Erythroblast (primary cell): ENCODE results near the gene TRIM67.
A peak's percentile ranks its signal among the peaks of the same experiment; 100 is the strongest.
"Not testable (repeated sequence)": the region's sequence is repeated elsewhere in the genome, so short reads cannot be mapped to it uniquely, and the experiment has no call there.

Source experiments
- DNase-seq, 2 experiments: peaks; one replicate each; lab custom pipeline; 2025; lab: John Stamatoyannopoulos, UW
- GATA1 ChIP-seq: IDR thresholded peaks from 2 replicates; pipeline ENCODE4 v1.6.1; 2011; ENCODE audit warnings: low read depth, mild to moderate bottlenecking, control low read depth, low read length, moderate library complexity
- POLR2A ChIP-seq: IDR thresholded peaks from 2 replicates; pipeline ENCODE4 v1.6.1; 2011; ENCODE audit warnings: mild to moderate bottlenecking, low read length

Gene TRIM67

DNA sequence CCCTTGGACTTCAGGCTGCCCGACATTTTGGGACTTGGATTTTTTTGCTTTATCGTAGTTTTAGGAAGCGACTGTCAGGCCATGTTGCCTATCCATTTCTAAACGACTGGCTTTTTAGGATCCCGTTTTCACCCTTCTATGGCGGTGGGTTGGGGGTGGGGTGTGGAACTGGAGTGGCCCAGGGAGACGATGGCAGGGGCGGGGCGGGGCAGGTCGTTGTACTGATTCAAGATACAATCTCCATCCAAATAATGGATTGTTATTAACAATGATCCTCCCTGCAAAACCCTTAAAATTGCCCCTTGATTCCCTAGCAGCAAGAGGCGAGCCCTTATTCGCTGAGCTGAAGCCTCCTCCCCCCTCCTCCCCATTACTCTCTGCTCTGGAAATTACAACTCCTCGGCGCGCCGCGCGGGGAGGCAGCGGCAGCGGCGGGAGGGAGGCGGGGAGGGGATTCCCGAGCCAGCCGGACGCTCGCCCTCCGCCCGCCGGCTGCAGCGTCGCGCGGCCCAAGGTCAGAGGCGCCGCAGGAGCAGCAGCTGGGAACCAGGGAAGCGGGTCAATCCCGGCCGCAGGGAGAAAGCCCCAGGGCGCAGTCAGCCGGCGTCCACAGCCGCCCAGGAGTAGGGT is at the start of gene TRIM67:
Gene TRIM67 (plus strand): TSS at position 392 of the 630 bp plus-strand sequence. CDS start 912 bp downstream, outside the sequence.
- no peak for TF ChIP-seq POLR2A
- no peak for TF ChIP-seq GATA1
- peak; percentile 54 to 57 for DNase-seq

- DNase-seq = no peak
- TF ChIP-seq GATA1 (no peak), POLR2A (no peak)
Measured at GRCh38 chr1:231116738-231117137, 45.1 kb upstream of the TRIM67 start.

DNA sequence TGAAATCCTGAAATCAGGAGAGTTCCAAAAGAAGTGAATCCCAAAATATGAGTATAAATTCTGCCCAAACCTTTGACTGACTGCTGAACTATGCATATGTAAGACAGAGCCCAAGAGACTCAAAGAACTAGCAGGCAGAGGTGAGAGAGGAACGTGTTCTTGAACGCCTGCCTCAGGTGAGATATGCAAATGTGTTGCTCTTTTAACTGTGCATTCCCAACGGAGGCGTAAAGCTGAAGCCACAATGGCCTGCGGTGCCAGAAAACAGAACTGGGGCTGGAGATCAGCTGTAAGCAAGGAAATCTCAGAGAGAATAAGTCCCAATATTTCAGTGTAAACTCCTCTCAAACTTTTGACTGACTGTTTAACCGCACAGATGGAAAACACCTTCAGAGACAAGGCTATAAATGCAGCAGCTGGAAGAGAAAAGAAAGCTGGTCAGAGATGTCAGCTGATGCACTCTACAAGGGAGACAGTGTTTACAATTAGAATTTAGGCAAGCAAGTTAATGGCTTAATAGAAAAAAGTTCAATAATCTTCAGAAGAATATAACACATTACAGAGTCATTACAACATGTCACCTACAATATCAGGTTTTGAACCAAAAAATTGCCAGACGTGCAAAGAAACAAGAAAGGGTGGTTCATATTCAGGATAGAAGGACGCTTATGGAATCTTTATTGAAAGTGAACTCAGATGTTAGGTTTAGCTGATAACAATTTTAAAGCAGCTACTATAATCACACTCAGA is 43.0 kb upstream of the TRIM67 start:
- no peak for TF ChIP-seq GATA1
- DNase-seq = no peak

- TF ChIP-seq POLR2A = no peak
- TF ChIP-seq GATA1 = no peak
- peak in 1 of 2 experiments; percentile 25 for DNase-seq
Measured at GRCh38 chr1:231121533-231121932, 40.3 kb upstream of the TRIM67 start.

GRCh38 chr1:231122143-231122542 is 39.7 kb upstream of the TRIM67 start:
- no peak for TF ChIP-seq POLR2A
- TF ChIP-seq GATA1 = no peak
- no peak for DNase-seq

- no peak for TF ChIP-seq POLR2A
- TF ChIP-seq GATA1 = no peak
- no peak for DNase-seq
Measured at GRCh38 chr1:231124746-231125145, 37.1 kb upstream of the TRIM67 start.

- DNase-seq = peak in 1 of 2 experiments; percentile 10
- TF ChIP-seq POLR2A = no peak
- no peak for TF ChIP-seq GATA1
Measured at GRCh38 chr1:231125972-231126580, 35.8 kb upstream of the TRIM67 start.

DNA sequence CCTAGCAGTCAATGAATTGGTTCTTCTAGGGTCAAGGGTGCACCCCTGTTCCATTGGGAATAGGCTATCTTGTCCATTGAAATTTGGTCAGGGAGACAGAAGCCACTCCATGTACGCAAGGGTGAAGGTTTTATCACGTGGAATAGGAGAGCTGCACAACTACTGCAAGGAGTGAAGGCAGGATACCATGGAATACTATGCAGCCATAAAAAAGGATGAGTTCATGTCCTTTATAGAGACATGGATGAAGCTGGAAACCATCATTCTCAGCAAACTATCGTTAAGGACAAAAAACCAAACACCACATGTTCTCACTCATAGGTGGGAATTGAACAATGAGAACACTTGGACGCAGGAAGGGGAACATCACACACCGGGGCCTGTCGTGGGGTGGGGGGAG is 34.8 kb upstream of the TRIM67 start:
- not testable (repeated sequence) for DNase-seq

DNA sequence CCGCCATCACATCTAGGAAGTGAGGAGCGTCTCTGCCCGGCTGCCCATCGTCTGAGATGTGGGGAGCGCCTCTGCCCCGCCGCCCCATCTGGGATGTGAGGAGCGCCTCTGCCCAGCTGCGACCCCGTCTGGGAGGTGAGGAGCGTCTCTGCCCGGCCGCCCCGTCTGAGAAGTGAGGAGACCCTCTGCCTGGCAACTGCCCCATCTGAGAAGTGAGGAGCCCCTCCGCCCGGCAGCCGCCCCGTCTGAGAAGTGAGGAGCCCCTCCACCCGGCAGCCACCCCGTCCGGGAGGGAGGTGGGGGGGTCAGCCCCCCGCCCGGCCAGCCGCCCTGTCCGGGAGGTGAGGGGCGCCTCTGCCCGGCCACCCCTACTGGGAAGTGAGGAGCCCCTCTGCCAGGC is 33.4 kb upstream of the TRIM67 start:
- DNase-seq = not testable (repeated sequence)

DNA sequence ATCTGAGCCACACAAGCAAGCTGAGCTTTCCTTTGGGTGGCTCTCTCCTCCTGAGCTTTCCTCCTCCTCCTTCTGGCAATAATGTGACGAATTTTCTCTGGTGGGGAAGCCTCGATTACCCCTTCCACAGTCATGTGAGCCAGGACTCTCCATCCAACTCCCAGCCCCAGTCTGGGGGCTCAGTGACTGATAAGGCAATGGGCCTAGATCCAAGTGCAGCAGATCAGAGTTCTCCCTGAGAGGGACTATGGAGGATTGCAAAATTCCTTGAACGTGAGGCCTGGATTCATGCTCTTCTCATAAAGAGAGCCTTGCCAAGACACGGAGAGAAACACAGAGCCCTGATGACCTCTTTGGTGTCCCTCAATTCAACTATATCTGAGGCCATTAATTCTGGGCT is 31.3 kb upstream of the TRIM67 start:
- no peak for TF ChIP-seq GATA1
- no peak for TF ChIP-seq POLR2A

DNA sequence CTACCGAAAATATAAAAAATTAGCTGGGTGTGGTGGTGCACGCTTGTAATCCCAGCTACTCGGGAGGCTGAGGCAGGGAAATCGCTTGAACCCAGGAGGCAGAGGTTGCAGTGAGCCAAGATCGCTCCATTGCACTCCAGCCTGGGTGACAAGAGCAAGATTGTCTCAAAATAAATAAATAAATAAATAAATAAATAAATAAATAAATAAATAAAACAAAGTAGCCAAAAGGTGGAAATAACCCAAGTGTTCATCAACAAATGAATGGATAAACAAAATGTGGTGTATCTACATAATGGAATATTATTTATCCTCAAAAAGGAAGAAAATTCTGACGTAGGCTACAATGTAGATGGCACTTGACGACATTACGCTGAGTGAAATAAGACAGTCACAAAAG is 29.3 kb upstream of the TRIM67 start:
- DNase-seq = not testable (repeated sequence)

More for the DNA sequence above, 31.3 kb upstream of the TRIM67 start:
- DNase-seq = no peak

DNA sequence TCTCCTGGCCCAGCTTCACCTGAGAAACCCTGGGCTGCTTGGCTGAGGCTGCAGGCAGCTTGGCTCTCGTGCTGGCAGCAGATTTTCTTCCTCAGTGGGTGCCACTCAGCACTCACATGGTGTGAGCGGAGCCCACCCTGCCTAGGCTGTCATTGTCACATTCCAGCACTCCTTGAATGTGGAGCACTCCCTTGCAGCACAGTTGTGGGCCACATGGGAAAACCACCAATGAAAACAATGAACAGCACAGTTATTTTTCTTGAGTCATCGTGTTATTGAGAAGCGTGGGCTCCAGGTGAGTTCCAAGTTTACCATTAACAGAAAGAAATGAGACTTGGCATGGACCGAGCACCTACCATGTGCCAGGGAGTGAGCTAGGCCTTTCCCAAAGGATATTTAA is 27.2 kb upstream of the TRIM67 start:
- DNase-seq = no peak

DNA sequence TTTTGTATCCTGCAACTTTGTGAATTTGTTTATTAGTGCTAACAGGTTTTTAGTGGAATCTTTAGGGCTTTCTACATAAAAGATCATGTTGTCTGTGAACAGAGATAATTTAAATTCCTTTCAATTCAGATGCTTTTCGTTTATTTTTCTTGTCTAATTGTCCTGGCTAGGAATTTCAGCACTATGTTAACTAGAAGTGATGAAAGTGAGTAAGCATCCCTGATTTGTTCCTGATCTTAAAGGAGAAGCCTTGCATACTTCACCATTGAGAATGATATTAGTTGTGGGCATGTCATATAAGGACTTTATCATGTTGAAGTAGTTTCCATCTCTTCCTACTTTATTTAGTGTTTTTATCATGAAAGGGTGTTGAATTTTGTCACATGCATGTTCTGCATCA is 23.6 kb upstream of the TRIM67 start:
- TF ChIP-seq POLR2A (no peak), GATA1 (no peak)
- no peak for DNase-seq

More for the DNA sequence above, 27.2 kb upstream of the TRIM67 start:
- TF ChIP-seq POLR2A (no peak), GATA1 (no peak)

DNA sequence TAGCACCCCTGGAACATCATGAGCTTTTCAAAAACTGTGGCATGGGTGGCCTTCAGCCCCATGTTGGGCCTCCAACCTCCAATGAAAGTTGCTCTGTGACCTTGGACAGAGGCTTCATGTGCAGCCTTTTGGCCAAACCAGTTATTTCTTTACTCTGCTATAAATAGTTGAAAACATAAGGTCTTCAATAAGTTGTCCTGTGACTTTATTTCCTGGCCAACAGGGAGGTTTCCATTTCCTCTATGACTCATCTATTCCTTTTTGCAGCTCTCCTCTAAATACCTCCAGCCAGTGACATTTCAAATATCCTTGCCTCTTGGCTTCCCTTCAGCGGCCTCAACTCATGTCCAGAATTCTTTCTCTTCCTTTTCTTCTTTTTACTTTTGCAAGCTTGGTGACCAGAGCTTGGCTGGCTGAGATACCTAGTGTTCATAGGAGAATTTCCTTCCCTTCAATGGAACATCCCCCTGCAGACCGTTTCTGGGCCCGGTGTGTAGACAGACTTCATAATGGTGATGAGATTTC is 22.7 kb upstream of the TRIM67 start:
- TF ChIP-seq GATA1 = no peak
- DNase-seq = no peak
